SK-N-SH (cell line): Measurements from ENCODE around the gene PTGDR2. TPM values are rescaled to one million over a fixed set of nuclear protein-coding genes. Genes with fewer than 3 reads are reported as not detected.
A peak's percentile ranks its signal among the peaks of the same experiment; 100 is the strongest.

ENCODE experiments used
- CTCF ChIA-PET: fragments of 300-600, 350-600 bp; formaldehyde crosslinking; extraction: SDS; loops from one replicate; lab custom pipeline; 2021; lab: Yijun Ruan, JAX
- POLR2A ChIA-PET: fragments of 350-600 bp; sonication (Branson Sonifier 250); formaldehyde crosslinking; extraction: SDS; loops from one replicate; lab custom pipeline; 2020; ENCODE audit warnings: antibody characterized with exemption, inconsistent platforms; lab: Yijun Ruan, JAX
- DNase-seq: peaks from one replicate; pipeline ENCODE4 v3.0.0; 2012
- H2AFZ ChIP-seq: fragments of 200-600 bp; sonication (generic); 2 replicates; pipeline ENCODE4 v1.8.1; 2016; ENCODE audit warnings: antibody characterized with exemption, mild to moderate bottlenecking, low read depth
- H3F3A ChIP-seq: fragments of 200-600 bp; sonication (generic); replicated peaks from 2 replicates; pipeline ENCODE3; 2016; ENCODE audit warnings: antibody characterized with exemption, mild to moderate bottlenecking; ENCODE audit not compliant: insufficient read depth
- H3K27ac ChIP-seq, 2 experiments: fragments of 200-500 bp in 1 of 2; fragments of 200-600 bp in 1 of 2; sonication (Bioruptor generic) in 1 of 2; sonication (generic), shearing (Covaris generic) in 1 of 2; 2 replicates each; pipeline versions ENCODE4 v1.5.1 to v1.6.1; 2014 to 2016; ENCODE audit warnings: low read depth in 2 of 2, inconsistent platforms in 1 of 2, low read length in 1 of 2, mild to moderate bottlenecking in 1 of 2, mixed read lengths in 1 of 2
- H3K27me3 ChIP-seq: fragments of 200-600 bp; sonication (generic), shearing (Covaris generic); 2 replicates; pipeline ENCODE4 v1.6.1; 2016; ENCODE audit warnings: mixed run types; ENCODE audit not compliant: insufficient read depth
- H3K36me3 ChIP-seq, 2 experiments: fragments of 200-500 bp in 1 of 2; fragments of 200-600 bp in 1 of 2; sonication (Bioruptor generic) in 1 of 2; sonication (generic) in 1 of 2; replicated peaks in 1 of 2; 2 replicates each; pipeline versions ENCODE3 to v1.5.1; 2014 to 2016; ENCODE audit warnings: low read length in 1 of 2, mild to moderate bottlenecking in 1 of 2; ENCODE audit not compliant: insufficient read depth in 2 of 2, control insufficient read depth in 1 of 2
- H3K4me1 ChIP-seq, 2 experiments: fragments of 200-500 bp in 1 of 2; fragments of 200-600 bp in 1 of 2; sonication (Bioruptor generic) in 1 of 2; sonication (generic), shearing (Covaris generic) in 1 of 2; 2 replicates each; pipeline versions ENCODE4 v1.5.1 to v1.6.1; 2014 to 2016; ENCODE audit warnings: low read depth in 1 of 2, low read length in 1 of 2, mixed run types in 1 of 2; ENCODE audit not compliant: insufficient read depth in 2 of 2, control insufficient read depth in 1 of 2
- H3K4me2 ChIP-seq: fragments of 200-600 bp; sonication (generic), shearing (Covaris generic); 2 replicates; pipeline ENCODE4 v1.6.1; 2017; ENCODE audit warnings: mixed run types
- H3K4me3 ChIP-seq, 2 experiments: fragments of 200-500 bp in 1 of 2; fragments of 200-600 bp in 1 of 2; sonication (Bioruptor generic) in 1 of 2; sonication (generic), shearing (Covaris generic) in 1 of 2; 2 replicates each; pipeline versions ENCODE4 v1.5.1 to v1.8.1; 2014 to 2016; ENCODE audit warnings: low read depth in 2 of 2, inconsistent platforms in 1 of 2, low read length in 1 of 2, mild to moderate bottlenecking in 1 of 2, mixed read lengths in 1 of 2, moderate library complexity in 1 of 2
- H3K79me2 ChIP-seq: fragments of 200-600 bp; sonication (generic); 2 replicates; pipeline ENCODE4 v1.8.1; 2017; ENCODE audit warnings: mild to moderate bottlenecking; ENCODE audit not compliant: insufficient read depth
- H3K9ac ChIP-seq: fragments of 200-600 bp; sonication (generic); 2 replicates; pipeline ENCODE4 v1.6.1; 2017; ENCODE audit warnings: mixed run types
- H3K9me2 ChIP-seq: fragments of 200-600 bp; sonication (generic); 2 replicates; pipeline ENCODE4 v1.6.1; 2017; ENCODE audit warnings: mixed run types
- H3K9me3 ChIP-seq: fragments of 200-600 bp; sonication (generic); 2 replicates; pipeline ENCODE4 v1.6.1; 2017; ENCODE audit warnings: mixed run types, mild to moderate bottlenecking, moderate library complexity
- H4K20me1 ChIP-seq: fragments of 200-600 bp; sonication (generic); 2 replicates; pipeline ENCODE4 v1.6.1; 2017; ENCODE audit warnings: mild to moderate bottlenecking, mixed run types; ENCODE audit not compliant: insufficient read depth
- EZH2phosphoT487 ChIP-seq: fragments of 200-600 bp; sonication (generic); IDR thresholded peaks from 2 replicates; pipeline ENCODE4 v1.6.1; 2017; ENCODE audit warnings: low read depth, mixed run types, mild to moderate bottlenecking, antibody characterized with exemption, moderate library complexity, borderline replicate concordance
- GATA2 ChIP-seq: sonication (generic); formaldehyde crosslinking; IDR thresholded peaks from 2 replicates; pipeline ENCODE4 v1.5.0; 2020; ENCODE audit warnings: mild to moderate bottlenecking, missing genetic modification reagents
- NRF1 ChIP-seq: IDR thresholded peaks from 2 replicates; pipeline ENCODE4 v1.6.1; 2012; ENCODE audit warnings: low read depth, mild to moderate bottlenecking, low read length
- PBX3 ChIP-seq: IDR thresholded peaks from 2 replicates; pipeline ENCODE4; 2012
- RFX5 ChIP-seq: IDR thresholded peaks from 2 replicates; pipeline ENCODE4 v1.6.1; 2012; ENCODE audit warnings: mild to moderate bottlenecking, improper control_type of control experiment, low read length
- SIN3A ChIP-seq: IDR thresholded peaks from 2 replicates; pipeline ENCODE4 v1.6.1; 2012; ENCODE audit warnings: low read depth, mild to moderate bottlenecking, low read length, moderate library complexity, borderline replicate concordance
- SMC3 ChIP-seq: IDR thresholded peaks from 2 replicates; pipeline ENCODE4 v1.6.1; 2012; ENCODE audit warnings: low read depth, low read length, improper control_type of control experiment
- TAF1 ChIP-seq: IDR thresholded peaks from 2 replicates; pipeline ENCODE4 v1.6.1; 2012; ENCODE audit warnings: low read depth, mild to moderate bottlenecking, low read length, moderate library complexity, borderline replicate concordance
- USF2 ChIP-seq: fragments of 150-350 bp; IDR thresholded peaks from 2 replicates; pipeline ENCODE4 v1.6.1; 2017; ENCODE audit warnings: antibody characterized with exemption, low read length, low read depth, borderline replicate concordance
- YY1 ChIP-seq: IDR thresholded peaks from 2 replicates; pipeline ENCODE4 v1.4.0; 2012; ENCODE audit warnings: low read depth, mild to moderate bottlenecking
- WGBS: methylation state at CpG from one replicate; pipeline ENCODE4 v1.1.6; 2017; ENCODE audit warnings: low lambda C conversion rate; 5-methylcytosine and 5-hydroxymethylcytosine counted together
- polyA plus RNA-seq, 3 experiments: library from polyadenylated mRNA; depleted of rRNA; stranded (reverse); fragments of >200 nt; gene quantifications; 2 replicates each; pipeline ENCODE4 v1.2.3, GENCODE V29; 2012

PTGDR2 gene
- polyA plus RNA-seq, 1 of the 3 experiments (the other 2 are of a cell fraction), result 0.02 TPM

GRCh38 chr11:60845338-60845737, 10.4 kb downstream of the PTGDR2 start:
- peaks cover 44% of the 10 kb centered on the region for H3K79me2 ChIP-seq
- H3K4me1 ChIP-seq, result peaks cover 0 to 34% of the 10 kb centered on the region in 2 experiments; a peak in 3 of 4 replicates
- H3K9me3 ChIP-seq, result no peaks in the 10 kb centered on the region
- ChIA-PET POLR2A (no interaction called here), CTCF (interaction anchor here (1.3 to 23.7 kb wide), 3 partner anchors 14 to 50 kb away, joined by 3 to 550 read pairs (median 18); partner anchors contain the start of gene PRPF19)
- no peak overlapping the region for H3K9ac ChIP-seq
- H3K4me2 ChIP-seq, result 0 out of 2 replicates have a peak overlapping the region, but pooled peaks have one; percentile 89
- H3K36me3 ChIP-seq, result peaks cover 0 to 23% of the 10 kb centered on the region in 2 experiments
- no peak overlapping the region for H2AFZ ChIP-seq
- WGBS, result 83% methylated on average over 6 of the region's 8 CpGs
- no peaks in the 10 kb centered on the region for H3F3A ChIP-seq
- no peak overlapping the region for H3K27ac ChIP-seq
- H3K9me2 ChIP-seq, result no peaks in the 10 kb centered on the region
- peak overlapping the region; percentile 6 to 85; a peak in 1 of 4 replicates for H3K4me3 ChIP-seq
- no peak for DNase-seq
- H3K27me3 ChIP-seq, result no peaks in the 10 kb centered on the region
- no peaks in the 10 kb centered on the region; the same call in 1 of the 2 replicates for H4K20me1 ChIP-seq
- TF ChIP-seq RFX5 (no peak), YY1 (no peak), SIN3A (no peak), TAF1 (no peak), USF2 (no peak), PBX3 (no peak), SMC3 (no peak), NRF1 (no peak)

GRCh38 chr11:60844870-60845221, 10.9 kb downstream of the PTGDR2 start:
- Histone ChIP-seq H4K20me1 (no peaks in the 10 kb centered on the region; the same call in 1 of the 2 replicates), H3K27me3 (no peaks in the 10 kb centered on the region), H3K9me2 (no peaks in the 10 kb centered on the region), H3K4me2 (peak overlapping the region; percentile 89), H3K9me3 (no peaks in the 10 kb centered on the region), H3K9ac (peak overlapping the region; percentile 25; the same call in 1 of the 2 replicates), H3K79me2 (peaks cover 44% of the 10 kb centered on the region), H2AFZ (no peak overlapping the region), H3K4me1 (peaks cover 0 to 34% of the 10 kb centered on the region in 2 experiments; a peak in 3 of 4 replicates), H3F3A (no peaks in the 10 kb centered on the region), H3K27ac (no peak overlapping the region), H3K4me3 (peak overlapping the region; percentile 6 to 85; a peak in 2 of 4 replicates), H3K36me3 (peaks cover 0 to 18% of the 10 kb centered on the region in 2 experiments)
- ChIA-PET CTCF (interaction anchor here (1.3 to 23.7 kb wide), 3 partner anchors 14 to 51 kb away, joined by 3 to 550 read pairs (median 18); partner anchors contain the start of gene PRPF19), POLR2A (no interaction called here)
- TF ChIP-seq EZH2phosphoT487, result no peak
- no peak for TF ChIP-seq RFX5
- peak; percentile 69 for TF ChIP-seq GATA2
- DNase-seq, result peak; percentile 65
- 46% methylated on average over 4 of the region's 4 CpGs for WGBS
